Measurements from ENCODE around the gene TANGO2. TPM values are rescaled to one million over a fixed set of nuclear protein-coding genes. Genes with fewer than 3 reads are reported as not detected.

Gene TANGO2
- total and polyA plus RNA-seq, 10 of the 15 experiments (the other 5 are each of a cell fraction or from before 2014, with no cell fraction given): 4.0 to 24.8 (median 20.9) TPM

- no peak overlapping the region for H3K27ac ChIP-seq (ENCODE audit: control insufficient read depth, insufficient read depth)
- ATAC-seq: no peak
- H3K4me2 ChIP-seq (ENCODE audit: control insufficient read depth, insufficient read depth): peak overlapping the region; percentile 95; the same call in 1 of the 2 replicates
- no peak overlapping the region for H3K9ac ChIP-seq (ENCODE audit: control insufficient read depth, insufficient read depth, low read length)
- FAIRE-seq: no peak
- ChIA-PET CTCF (interaction anchor here (1.4 kb wide), 1 partner anchor 46 kb away, joined by 3 read pairs; no protein-coding TSS in a partner anchor), POLR2A (interaction anchor here (1.3 kb wide), 1 partner anchor 102 kb away, joined by 4 read pairs; the partner anchor contains the start of gene TRMT2A), SMC1A (ENCODE audit: uncharacterized antibody, unreplicated experiment) (no interaction called here), RAD21 (ENCODE audit: unreplicated experiment) (no interaction called here)
- no peaks in the 10 kb centered on the region for H3K9me3 ChIP-seq (replicated peaks; ENCODE audit: control insufficient read depth, insufficient read depth, low read length)
- no peak for DNase-seq (ENCODE audit: low read depth, low spot score)
- H3K27me3 ChIP-seq (replicated peaks in 1 of 2; ENCODE audit: control insufficient read depth in 2 of 2, insufficient read depth in 2 of 2, low read length in 1 of 2): peaks cover 8 to 12% of the 10 kb centered on the region in 2 experiments; a peak in 3 of 4 replicates
- H3K36me3 ChIP-seq (ENCODE audit: control insufficient read depth in 2 of 2, insufficient read depth in 2 of 2, low read length in 1 of 2): no peaks in the 10 kb centered on the region
- no peaks in the 10 kb centered on the region; the same call in 1 of the 2 replicates for H3K4me1 ChIP-seq (ENCODE audit: control insufficient read depth, insufficient read depth, low read length)
- H4K20me1 ChIP-seq (ENCODE audit: control insufficient read depth, insufficient read depth): no peaks in the 10 kb centered on the region
- no TSS peak for BruUV-seq (replicated peaks)
- WGBS (ENCODE audit: insufficient coverage, insufficient replicate concordance, low lambda C conversion rate, missing lambda C conversion rate): 6% methylated on average over 63 of the region's 101 CpGs
- intact Hi-C loops (cut with micrococcal nuclease; ENCODE audit: unreplicated experiment) (no loop called here), in situ Hi-C loops (cut with MboI) (no loop called here)
- H3K79me2 ChIP-seq (ENCODE audit: control insufficient read depth, insufficient read depth, low read length): peaks cover 2% of the 10 kb centered on the region
- peak overlapping the region; percentile 62; the same call in 1 of the 2 replicates for H3K4me3 ChIP-seq
- H2AFZ ChIP-seq (ENCODE audit: control insufficient read depth, low read depth, low read length): peak overlapping the region; percentile 16
- TF ChIP-seq SUZ12 (IDR thresholded peaks at IDR 0.05; ENCODE audit: unreplicated experiment): peak; percentile 68
- no peak for TF ChIP-seq E4F1 (IDR thresholded peaks at IDR 0.05; ENCODE audit: borderline replicate concordance, partially characterized antibody)
- no peak for TF ChIP-seq CBX5 (IDR thresholded peaks at IDR 0.05; ENCODE audit: low read depth)
- TF ChIP-seq SMAD5 (IDR thresholded peaks at IDR 0.05; ENCODE audit: low read depth): no peak
- no peak for TF ChIP-seq NFYA (IDR thresholded peaks at IDR 0.05; ENCODE audit: borderline replicate concordance, low read depth, low read length)
- no peak for TF ChIP-seq RFX5 (IDR thresholded peaks at IDR 0.05; ENCODE audit: low read depth, low read length)
- TF ChIP-seq KAT2A (conservative IDR thresholded peaks at IDR 0.05; ENCODE audit: control insufficient read depth, low read depth, low read length): no peak
- no peak for TF ChIP-seq PKNOX1 (IDR thresholded peaks at IDR 0.05)
- TF ChIP-seq NR2F1 (conservative IDR thresholded peaks at IDR 0.05): 0 out of 2 replicates have a peak, but pooled peaks have one; percentile 27
- TF ChIP-seq IRF4 (IDR thresholded peaks at IDR 0.05; ENCODE audit: low read depth, low read length): no peak
- no peak for TF ChIP-seq CUX1 (IDR thresholded peaks at IDR 0.05; ENCODE audit: insufficient replicate concordance, low read depth, low read length)
- TF ChIP-seq IRF5 (IDR thresholded peaks at IDR 0.05; ENCODE audit: borderline replicate concordance): no peak
- 0 out of 2 replicates have a peak, but pooled peaks have one; percentile 30 for TF ChIP-seq IKZF1 (conservative IDR thresholded peaks at IDR 0.05)
These were observed 4.8 kb upstream of the TANGO2 start for GRCh38 chr22:20015971-20016733.
